Measurements from ENCODE around the gene PLXND1.

DNA sequence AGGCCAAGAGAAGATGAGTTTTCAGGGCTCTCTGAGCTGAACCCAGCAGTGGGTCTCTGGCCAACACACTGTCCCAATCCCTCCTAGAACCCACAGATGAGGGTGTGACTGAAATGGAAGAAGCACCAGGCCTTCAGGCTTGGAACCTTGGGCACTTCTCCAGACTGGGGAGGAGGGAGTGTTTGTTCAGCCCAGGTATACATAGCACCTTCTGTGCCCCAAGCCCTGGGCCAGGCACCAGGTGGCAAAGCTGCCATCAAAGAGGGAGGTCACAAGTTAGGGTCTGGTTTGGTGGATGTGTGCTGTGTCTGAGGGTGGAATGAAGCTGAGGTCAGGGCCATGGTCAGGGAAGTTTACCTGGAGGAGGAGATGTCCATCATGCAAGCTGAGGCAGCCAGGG lies 93.9 kb downstream of the PLXND1 start:
- TF ChIP-seq, protein P1, sequence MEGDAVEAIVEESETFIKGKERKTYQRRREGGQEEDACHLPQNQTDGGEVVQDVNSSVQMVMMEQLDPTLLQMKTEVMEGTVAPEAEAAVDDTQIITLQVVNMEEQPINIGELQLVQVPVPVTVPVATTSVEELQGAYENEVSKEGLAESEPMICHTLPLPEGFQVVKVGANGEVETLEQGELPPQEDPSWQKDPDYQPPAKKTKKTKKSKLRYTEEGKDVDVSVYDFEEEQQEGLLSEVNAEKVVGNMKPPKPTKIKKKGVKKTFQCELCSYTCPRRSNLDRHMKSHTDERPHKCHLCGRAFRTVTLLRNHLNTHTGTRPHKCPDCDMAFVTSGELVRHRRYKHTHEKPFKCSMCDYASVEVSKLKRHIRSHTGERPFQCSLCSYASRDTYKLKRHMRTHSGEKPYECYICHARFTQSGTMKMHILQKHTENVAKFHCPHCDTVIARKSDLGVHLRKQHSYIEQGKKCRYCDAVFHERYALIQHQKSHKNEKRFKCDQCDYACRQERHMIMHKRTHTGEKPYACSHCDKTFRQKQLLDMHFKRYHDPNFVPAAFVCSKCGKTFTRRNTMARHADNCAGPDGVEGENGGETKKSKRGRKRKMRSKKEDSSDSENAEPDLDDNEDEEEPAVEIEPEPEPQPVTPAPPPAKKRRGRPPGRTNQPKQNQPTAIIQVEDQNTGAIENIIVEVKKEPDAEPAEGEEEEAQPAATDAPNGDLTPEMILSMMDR (IDR thresholded peaks at IDR 0.05), result no peak
- TF ChIP-seq POLR2A (IDR thresholded peaks at IDR 0.05), result no peak

Measured in lower leg skin (tissue), 3 donors.